NCI-H2107 treated with DMSO at 0.1 percent for 48 hours (cell line): ENCODE results near the gene RXRG.

Experiments used
- DNase-seq: peaks from one replicate; lab custom pipeline; 2025; ENCODE audit not compliant: unreplicated experiment; lab: John Stamatoyannopoulos, UW

RXRG gene

GRCh38 chr1:165411396-165411795, 33.5 kb downstream of the RXRG start:
- no peak for DNase-seq

DNA sequence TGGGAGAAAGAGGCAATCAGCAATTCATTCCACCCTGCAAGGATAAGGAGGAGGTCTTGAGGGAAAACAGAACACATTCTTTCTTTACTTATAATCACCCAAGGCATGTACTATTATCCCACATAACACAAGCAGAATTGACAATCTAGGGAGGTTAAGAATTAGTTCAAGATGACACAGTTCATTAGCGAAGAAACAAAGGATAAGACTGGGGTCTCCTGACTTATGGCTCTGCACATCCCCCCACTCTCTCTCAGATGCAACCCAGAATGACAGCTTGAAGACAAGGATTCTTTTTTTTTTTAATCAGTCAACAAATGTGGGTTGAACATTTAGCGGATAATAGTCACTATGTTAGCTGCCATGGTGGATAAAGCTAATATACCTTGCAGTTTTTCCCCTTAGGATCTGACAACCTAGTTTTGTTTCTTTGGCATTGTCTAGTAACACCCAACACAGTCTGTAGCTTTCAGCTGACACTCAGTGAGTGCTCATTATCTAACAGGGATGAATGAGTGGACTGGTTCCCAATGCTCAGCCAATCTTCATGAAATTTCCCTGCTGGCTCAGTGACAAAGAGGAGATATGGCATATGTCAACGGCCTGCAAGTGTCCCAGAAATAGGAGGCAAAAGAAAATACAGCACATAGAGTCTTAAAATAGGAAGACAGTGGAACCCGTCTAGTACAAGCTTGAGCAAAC, 35.1 kb downstream of the RXRG start:
- no peak for DNase-seq

- DNase-seq = peak; percentile 3
These were observed 36.4 kb downstream of the RXRG start for GRCh38 chr1:165408518-165408917.

DNA sequence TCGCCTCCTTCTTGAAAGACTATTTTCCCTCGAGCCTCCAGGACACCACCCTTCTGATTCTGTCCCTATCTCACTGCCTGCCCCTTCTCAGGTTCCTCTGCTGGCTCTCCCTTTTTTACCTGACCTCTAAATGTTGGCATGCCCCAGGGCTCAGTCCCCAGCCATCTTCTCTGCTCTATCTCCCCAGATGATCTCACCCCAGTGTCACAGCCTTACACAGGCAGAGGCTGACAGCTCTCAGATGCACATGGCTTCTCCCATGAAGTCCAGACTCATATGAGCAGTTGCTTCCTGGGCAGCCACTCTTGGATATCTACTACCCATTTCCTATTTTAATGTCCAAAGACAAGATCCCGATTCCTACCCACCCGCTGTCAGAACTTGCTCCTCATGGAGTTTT, 37.5 kb downstream of the RXRG start:
- DNase-seq = no peak

DNA sequence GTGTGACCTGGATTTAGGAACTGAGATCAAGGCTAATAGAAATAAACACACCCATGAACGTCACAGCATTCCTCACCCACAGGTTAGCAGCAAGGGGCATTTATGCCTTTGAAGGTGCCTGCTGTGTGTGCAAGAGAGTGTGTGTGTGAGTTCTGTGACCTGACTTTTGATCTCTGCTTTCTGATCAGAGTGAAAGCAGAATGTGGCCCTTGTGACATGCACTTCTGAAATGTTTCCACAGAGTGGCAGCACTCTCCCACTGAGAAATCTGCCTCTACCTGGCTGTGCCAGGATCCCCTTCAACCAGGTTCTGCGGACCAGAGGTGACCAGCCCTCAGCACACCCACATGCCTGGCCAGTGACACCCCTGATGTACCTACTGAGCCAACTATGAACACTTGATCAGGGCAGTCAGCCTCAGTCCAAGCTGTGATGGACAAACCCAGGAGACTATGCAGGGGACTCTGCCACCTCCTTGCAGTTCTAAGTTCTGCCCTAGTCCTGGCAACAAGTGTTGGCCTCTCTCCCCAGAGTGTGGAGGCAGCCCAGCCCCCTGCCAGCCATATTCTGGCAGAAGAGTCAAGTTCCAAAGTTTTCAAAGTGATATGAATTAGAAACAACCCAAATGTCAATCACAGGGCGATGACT, 41.0 kb downstream of the RXRG start:
- DNase-seq = peak; percentile 16

DNA sequence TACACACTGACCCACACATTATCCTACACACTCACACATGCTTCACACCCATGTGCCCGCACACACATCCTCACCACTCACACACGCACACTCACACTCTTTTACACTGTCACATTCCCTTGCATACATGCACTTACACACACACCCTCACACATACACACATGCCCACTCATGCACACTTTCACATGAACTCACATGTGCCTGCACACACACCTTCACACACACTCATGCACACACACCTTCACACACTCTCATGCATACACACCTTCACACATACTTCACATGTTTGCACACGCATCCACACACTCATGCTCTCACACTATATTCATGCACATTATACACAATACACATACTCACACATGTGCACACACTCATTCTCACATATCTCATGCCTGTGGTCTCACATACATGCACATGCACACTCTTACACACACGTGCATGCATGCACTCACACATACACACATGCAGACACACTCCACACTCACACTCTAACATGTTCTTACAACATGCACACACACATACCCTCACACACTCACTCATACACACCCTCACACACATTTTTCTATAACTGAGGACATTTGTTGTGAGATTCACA, 42.3 kb downstream of the RXRG start:
- no peak for DNase-seq

- no peak for DNase-seq
These were observed 47.0 kb downstream of the RXRG start for GRCh38 chr1:165397944-165398343.

GRCh38 chr1:165395901-165396300, 49.0 kb downstream of the RXRG start:
- DNase-seq = no peak

DNA sequence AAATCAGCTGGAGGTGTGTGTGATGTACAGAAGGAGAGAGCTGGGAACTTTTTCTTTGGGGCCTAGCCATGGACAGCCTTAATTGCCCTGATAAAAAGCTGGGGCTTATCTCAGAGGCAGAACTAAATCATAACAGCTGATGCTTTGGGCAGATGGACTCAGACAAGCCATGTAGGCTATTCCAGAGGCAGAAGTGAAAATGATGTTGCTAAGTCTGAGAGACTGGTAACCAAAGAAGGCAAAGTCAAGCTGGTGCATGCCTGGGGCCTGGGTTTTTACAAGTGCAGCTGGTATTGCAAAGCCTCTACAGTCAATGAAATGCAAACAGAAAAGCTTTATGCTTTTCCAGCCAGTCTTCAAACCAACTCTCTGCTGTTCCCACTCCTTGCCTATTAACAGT, 49.4 kb downstream of the RXRG start:
- peak; percentile 25 for DNase-seq

- DNase-seq = peak; percentile 88
These were observed 52.0 kb downstream of the RXRG start for GRCh38 chr1:165392634-165393571.

DNA sequence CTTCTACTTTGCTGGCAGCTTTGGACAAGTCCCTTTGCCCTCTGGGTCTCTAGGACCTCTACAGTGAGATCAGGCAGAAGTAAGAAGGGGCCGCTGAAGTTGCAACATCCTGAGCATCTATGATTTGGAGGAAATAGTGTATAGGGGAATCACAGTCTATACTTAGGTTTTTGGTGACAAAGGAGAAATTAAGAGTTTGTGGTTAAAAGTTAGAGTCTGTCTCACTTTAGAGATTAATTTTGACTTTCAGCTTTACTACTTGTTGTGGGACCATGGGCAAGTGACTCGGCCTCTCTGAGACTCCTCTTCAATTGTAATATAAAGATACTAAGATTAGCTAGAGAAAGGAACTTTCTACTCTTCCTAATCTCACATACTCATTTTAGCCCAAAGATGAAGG, 55.3 kb downstream of the RXRG start:
- DNase-seq = no peak

- DNase-seq = no peak
These were observed 57.0 kb downstream of the RXRG start for GRCh38 chr1:165387961-165388360.

GRCh38 chr1:165387505-165387904, 57.4 kb downstream of the RXRG start:
- DNase-seq = no peak

- no peak for DNase-seq
These were observed 61.1 kb downstream of the RXRG start for GRCh38 chr1:165383599-165384405.

DNA sequence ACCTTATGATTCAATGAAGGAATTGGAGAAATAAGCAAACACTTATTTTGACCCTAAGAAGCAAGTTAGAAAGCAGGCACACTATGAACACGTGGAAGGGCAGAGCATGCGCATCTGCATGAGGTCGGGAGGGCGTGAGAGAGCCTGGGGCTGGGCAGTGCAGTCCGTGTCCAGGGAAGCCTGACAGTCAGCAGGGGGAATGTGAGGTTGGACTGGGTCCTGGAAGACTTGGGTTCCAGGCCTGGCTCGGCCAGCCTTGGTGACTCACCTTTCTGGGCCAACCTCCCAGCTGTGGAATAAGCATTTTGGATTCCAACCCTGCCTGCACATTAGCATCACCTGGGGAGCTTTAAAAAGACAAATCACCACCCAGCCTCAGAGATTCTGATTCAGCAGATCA, 61.9 kb downstream of the RXRG start:
- no peak for DNase-seq

GRCh38 chr1:165381745-165382505, 63.0 kb downstream of the RXRG start:
- DNase-seq = no peak

GRCh38 chr1:165376811-165377311, 68.1 kb downstream of the RXRG start:
- no peak for DNase-seq

DNA sequence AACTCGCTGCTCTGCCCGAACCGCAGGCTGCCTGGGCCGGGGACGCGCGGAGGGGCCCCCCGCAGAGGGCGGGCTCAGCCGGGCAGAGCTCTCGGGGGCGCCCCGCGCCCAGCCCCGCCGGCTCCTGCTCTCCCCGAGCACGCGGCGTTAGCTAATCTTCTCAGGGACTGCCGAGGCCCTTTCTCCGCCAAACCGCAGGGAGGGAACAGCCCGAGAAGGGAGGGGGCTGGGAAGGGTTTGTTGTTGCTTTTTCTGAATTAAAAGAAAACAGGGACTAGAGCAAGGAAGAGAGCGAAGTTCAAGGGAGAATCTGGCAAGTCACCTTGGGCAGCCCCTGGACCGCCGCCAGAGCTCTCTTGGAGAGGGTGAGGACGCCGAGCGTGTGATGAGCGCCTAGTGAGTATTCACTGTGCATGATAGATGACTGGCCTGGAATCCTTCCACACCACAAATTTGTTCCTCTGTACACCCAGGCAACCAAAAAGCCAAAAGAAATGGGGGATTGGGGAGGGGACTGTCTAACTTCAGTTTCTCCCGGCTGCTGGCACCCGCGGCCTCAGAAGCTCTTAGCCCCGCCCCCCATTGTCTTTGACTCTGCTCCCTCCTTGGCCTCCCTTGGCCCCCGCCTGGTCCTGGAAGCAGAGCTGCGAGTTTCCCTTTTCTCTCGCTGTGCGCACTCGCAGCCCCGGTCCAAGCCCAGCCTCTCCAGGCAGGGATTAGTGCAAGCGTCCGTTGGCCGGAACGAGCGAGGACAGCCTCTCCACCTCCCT, 68.7 kb downstream of the RXRG start:
- DNase-seq = peak; percentile 28

DNA sequence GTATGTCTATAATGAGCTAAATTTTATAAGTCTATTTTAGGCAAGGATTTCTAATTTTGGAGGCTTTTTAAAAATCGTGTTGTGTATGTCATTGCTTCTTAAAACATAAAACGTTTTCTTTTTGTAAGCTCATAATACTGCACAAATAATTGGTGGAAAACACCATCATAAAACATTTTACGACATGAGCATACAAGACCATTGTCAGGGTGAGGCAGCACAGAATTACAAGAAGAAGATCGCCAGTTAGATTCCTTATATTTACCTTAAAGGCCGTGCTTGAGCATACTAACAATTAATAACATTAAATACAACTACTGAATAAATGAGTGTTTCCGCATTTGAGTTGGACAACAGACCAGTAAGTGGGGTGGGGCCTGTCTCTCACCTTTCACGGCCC, 69.3 kb downstream of the RXRG start:
- DNase-seq = no peak
